Hematopoietic multipotent progenitor cell (in vitro differentiated cells): ENCODE data around the gene CDC26. TPM values are rescaled to one million over a fixed set of nuclear protein-coding genes. Genes with fewer than 3 reads are reported as not detected.
"Not testable (repeated sequence)": the region's sequence is repeated elsewhere in the genome, so short reads cannot be mapped to it uniquely, and the experiment has no call there.

Experiments used
- DNase-seq, 3 donors: peaks; one replicate each; pipeline ENCODE4 v3.0.0-alpha.2; 2011 to 2015; ENCODE audit warnings: low read depth in 2 of 3, low spot score in 2 of 3
- total RNA-seq: library from RNA; depleted of rRNA; stranded (reverse); fragments of >200 nt; gene quantifications from one replicate; pipeline ENCODE4 v1.2.3, GENCODE V29; 2012

CDC26 gene
- total RNA-seq, 1 donor, result 8.1 TPM

- not testable (repeated sequence) for DNase-seq
Measured at GRCh38 chr9:113296247-113296646, 20.9 kb upstream of the CDC26 start.

- no peak for DNase-seq
Measured at GRCh38 chr9:113293285-113293878, 18.0 kb upstream of the CDC26 start.

- DNase-seq, result no peak
Measured at GRCh38 chr9:113290052-113290607, 14.8 kb upstream of the CDC26 start.

GRCh38 chr9:113289091-113289490 lies 13.7 kb upstream of the CDC26 start:
- no peak for DNase-seq

- DNase-seq, result no peak
Measured at GRCh38 chr9:113281356-113281755, 6.0 kb upstream of the CDC26 start.

DNA sequence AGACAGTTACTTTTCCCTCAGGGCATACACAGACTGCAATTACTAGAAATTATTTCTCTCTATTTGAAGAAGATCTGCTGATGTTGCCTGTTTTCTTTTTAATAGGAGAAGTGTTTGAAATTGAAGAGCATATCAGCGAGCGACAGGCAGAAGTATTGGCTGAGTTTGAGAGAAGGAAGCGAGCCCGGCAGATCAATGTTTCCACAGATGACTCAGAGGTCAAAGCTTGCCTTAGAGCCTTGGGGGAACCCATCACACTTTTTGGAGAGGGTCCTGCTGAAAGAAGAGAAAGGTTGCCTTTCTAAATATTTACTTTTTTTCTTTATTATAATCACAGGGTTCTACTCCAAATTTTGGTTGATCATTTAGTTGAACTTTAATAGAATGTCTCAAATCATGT lies 3.5 kb upstream of the CDC26 start:
- DNase-seq, result no peak

- DNase-seq, result peak; percentile 21 to 74 (median 58)
Measured at GRCh38 chr9:113274474-113275156, 757 bp downstream of the CDC26 start.

DNA sequence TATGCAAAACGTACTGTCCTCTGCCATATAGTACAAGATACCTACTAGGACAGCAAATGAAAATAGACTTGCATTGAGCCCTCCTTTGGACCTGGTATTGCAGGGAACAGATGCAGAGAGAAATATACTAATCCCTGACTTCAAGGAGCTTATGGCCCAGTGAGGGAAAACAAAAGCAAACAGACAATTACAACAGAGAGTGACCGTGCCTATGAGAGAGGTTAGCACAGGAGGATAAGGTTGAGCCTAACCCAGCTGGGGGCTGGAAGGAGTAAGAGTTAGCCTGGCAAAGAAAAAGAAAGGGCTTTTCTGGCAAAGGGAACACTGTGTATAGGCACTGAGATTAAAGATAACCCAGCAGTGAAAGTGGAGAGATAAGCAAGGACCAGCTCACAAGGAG lies 5.5 kb downstream of the CDC26 start:
- DNase-seq, result no peak

DNA sequence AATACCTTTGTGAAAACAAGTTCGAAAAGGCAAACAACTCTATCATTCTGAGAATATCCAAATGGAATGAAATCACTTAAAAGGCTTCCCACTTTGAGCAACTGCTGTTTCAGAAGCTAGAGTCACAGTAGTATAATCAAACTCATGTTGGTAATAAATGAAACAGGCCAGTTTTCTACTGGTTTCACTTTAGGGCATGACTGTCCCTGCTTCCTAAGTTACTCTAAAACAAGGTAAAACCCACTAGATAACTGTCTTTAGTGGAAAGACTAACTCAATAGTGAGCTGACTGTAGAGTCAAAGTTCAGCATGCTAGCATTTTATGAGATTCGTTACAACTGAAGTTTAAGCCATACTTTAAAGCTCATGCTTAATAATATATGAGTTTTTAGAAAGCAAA lies 6.0 kb downstream of the CDC26 start:
- DNase-seq, result no peak

GRCh38 chr9:113267911-113268566 lies 7.3 kb downstream of the CDC26 start:
- DNase-seq, result no peak

DNA sequence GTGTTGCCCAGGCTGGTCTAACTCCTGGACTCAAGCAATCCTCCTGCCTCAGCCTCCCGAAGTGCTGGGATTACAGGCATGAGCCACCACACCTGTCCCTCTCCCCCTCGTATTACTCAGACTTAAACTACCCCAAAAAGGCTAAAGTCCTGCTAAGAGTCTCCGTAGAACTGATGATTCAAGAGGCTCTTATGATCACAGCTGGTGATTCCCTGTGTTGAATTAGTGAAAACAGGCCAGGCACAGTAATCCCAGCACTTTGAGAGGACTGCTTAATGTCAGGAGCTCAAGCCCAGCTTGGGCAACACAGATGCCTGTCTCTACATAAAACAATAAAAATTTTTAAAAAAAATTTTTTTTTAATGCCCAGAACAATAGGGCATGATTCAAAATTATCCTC lies 9.2 kb downstream of the CDC26 start:
- no peak for DNase-seq

DNA sequence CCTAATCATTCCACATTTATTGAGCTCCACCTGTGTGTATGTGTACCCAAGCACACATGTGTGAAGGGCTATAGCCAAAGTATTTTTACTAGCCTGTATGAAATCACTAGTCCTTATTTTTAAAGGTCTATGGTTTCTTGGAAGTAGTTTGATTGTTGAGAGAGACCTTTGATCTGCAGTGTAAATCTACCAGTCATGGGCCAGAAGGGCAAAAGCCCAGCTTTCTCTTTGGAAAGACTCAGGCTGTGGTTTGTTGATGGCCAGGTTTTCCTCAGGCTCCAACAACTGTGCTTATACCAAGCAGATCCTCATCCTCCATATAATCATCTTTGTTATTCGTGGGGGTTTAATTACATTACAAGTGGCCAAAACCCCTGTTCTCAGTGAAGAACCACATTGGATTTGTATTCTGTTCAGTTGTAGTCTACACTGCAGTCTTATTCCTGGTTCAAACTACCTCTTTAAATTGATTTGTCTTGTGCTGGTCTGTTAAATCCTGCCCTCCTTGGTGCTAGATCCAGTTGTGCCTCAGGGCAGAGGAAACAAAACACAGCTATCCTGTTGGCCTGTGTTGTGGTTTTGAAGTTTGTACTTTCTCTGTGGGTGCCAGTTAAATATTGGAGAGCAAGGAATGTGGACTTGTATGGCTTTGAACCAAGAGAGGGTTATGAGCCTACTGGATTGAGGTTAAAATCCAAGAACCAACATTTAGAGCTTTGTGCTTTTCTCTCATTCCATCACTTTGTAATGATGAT lies 13.3 kb downstream of the CDC26 start:
- no peak for DNase-seq

DNA sequence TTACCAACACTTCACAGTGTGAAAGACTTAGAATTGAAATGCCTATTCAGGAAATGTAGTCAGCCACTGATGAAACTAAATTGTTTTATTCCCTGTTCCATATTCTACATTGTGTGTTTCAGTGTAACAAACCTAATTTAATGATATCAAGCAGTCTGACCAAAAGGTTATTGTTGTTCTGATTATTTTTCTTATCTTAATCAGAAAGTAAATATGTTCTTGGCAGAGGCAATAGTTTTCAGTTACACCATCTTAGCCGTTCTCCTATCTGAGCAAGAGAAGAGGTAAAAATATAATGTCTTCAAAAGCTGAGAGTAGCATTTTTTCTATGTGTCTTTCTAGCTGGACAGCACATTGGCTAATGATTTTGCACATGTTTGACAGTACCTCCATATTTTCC lies 17.1 kb downstream of the CDC26 start:
- DNase-seq, result no peak

DNA sequence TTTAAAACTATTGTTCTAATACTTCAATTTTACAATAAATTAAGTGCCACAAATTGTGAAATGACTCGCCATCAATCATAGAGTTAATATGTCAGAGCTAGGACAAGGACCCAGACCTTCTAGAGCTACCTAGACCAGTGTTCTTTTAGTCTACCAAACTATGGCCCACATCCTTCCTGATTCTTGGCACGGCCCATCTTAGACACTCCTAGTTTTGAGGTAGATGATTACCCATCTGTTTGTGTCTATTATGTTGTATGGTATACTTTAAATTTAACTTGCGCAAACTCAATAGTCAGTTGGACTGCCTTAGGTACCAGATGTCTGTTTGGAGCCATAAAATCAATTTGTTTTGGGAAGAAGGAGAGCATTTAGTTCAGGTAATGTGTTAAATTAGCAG lies 17.5 kb downstream of the CDC26 start:
- no peak for DNase-seq

- no peak for DNase-seq
Measured at GRCh38 chr9:113255438-113255837, 19.9 kb downstream of the CDC26 start.

- DNase-seq, result no peak
Measured at GRCh38 chr9:113254991-113255390, 20.4 kb downstream of the CDC26 start.

DNA sequence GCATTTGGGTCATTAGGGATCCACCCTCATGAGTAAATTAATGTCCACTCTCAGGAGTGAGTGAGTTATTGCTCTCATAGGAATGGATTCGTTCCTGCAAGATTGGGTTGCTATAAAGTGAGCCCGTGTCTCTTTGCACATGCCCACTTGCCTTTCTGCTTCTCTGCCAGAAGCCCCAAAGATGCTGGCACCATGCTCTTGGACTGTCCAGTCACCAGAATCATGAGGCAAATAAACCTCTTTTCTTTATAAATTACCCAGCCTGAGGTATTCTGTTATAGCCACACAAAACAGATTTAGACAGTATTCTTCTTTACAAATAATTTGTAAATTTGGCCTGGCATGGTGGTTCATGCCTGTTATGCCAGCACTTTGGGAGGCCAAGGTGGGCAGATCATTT lies 24.6 kb downstream of the CDC26 start:
- DNase-seq, result no peak

GRCh38 chr9:113249661-113250060 lies 25.7 kb downstream of the CDC26 start:
- not testable (repeated sequence) for DNase-seq

DNA sequence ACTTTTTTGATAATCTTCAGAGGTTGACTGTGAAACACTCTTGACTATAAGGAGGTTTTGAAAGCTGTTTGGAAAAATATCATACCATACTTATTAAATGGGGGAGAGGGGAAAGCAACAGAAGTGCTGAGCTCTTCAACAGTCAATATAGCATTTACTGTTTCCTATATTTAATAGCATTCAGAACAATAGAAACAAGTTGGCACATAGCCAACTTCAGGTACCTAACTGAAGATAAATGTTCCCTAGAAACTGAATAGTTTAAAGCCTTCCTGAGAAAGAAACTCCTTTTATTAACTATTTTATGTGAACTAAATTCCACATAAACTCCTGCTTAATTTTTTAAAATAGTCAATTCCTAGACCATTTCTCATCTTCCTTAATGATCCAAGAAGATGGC lies 27.7 kb downstream of the CDC26 start:
- no peak for DNase-seq

GRCh38 chr9:113246928-113247327 lies 28.4 kb downstream of the CDC26 start:
- no peak for DNase-seq

DNA sequence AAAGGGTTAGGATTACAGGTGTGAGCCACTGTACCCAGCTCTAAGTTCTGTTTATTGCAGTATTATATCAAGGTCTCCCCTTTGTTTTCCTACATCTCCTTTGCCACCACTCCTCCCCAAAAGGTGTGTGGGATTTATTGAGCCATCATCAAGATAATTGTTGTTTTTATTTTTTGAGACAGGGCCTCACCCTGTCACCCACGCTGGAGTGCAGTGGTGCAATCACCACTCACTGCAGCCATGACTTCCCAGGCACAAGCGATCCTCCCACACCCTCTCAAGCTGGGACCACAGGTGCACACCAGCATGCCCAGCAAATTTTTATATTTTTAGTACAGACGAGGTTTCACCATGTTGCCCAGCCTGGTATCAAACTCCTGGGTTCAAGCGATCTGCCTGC lies 29.5 kb downstream of the CDC26 start:
- DNase-seq, result no peak
